HG03457 (cell line): ENCODE measurements around the gene ARHGEF4.

Experiments
- ATAC-seq: cut with Tn5 transposase; IDR thresholded peaks from one replicate; pipeline ENCODE4 v1.9.1; 2021; ENCODE audit warnings: moderate number of reproducible peaks; ENCODE audit not compliant: unreplicated experiment

ARHGEF4 gene

GRCh38 chr2:130814931-130815680 lies 21.6 kb upstream of the ARHGEF4 start:
- no peak for ATAC-seq

- ATAC-seq = no peak
These were observed 17.9 kb upstream of the ARHGEF4 start for GRCh38 chr2:130818809-130819208.

- ATAC-seq = no peak
These were observed 17.5 kb upstream of the ARHGEF4 start for GRCh38 chr2:130819226-130819607.

GRCh38 chr2:130819608-130820278 lies 17.0 kb upstream of the ARHGEF4 start:
- ATAC-seq = no peak

- no peak for ATAC-seq
These were observed 16.3 kb upstream of the ARHGEF4 start for GRCh38 chr2:130820279-130820861.

DNA sequence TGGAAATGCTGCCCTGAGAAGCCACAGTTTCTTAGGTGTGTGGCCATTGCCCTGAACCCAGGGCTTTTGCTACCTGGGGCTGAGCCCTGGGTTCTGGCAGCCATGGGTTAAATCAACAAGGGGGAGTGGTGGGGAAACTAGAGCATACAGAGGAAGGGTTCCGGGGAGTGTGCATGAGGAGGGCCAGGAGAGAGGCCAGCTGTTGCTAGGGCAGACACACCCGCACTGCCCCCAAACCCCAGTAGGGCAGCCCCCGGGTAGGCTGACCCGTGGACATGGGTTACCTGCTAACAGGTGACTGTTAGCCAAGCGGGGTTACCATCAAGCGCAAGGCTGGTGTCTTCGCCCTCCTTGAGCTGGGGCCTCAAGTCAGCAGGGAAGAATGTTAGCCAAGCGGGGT lies 14.8 kb upstream of the ARHGEF4 start:
- no peak for ATAC-seq

GRCh38 chr2:130822766-130823165 lies 13.9 kb upstream of the ARHGEF4 start:
- no peak for ATAC-seq

DNA sequence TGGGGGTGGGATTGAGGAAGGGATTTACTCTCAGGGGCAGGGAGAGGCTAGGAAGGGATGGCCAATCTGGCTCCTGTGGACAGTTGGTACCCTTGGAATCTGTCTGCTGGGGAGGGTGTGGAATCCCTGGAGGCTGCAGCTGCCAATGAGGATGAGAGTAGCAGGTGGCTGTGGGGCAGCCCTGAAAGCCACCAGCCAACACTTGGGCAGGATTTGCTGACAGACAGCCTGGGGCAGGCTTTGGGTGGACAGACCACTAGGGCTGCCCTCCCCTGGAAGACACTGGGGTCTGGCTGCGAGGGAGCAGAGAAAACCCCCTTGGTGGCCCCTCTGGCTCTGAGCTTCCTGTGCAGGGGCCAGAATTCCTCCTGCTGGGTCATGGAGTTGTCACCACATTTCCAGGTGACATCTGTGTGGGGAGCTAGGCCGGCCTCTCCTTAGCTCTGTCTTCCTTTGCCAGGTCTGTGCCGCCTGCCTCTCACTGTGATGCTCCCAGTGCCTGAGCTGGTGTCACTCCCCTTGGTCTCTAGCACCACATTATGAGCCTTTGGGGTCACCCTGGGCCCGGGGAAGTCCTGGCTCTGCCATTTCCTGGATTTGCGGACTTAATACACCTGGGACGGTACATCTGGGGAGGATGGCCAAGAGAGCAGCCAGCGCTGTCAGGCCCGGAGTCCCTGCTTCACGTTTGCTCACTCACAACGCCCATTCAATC lies 13.4 kb upstream of the ARHGEF4 start:
- no peak for ATAC-seq

DNA sequence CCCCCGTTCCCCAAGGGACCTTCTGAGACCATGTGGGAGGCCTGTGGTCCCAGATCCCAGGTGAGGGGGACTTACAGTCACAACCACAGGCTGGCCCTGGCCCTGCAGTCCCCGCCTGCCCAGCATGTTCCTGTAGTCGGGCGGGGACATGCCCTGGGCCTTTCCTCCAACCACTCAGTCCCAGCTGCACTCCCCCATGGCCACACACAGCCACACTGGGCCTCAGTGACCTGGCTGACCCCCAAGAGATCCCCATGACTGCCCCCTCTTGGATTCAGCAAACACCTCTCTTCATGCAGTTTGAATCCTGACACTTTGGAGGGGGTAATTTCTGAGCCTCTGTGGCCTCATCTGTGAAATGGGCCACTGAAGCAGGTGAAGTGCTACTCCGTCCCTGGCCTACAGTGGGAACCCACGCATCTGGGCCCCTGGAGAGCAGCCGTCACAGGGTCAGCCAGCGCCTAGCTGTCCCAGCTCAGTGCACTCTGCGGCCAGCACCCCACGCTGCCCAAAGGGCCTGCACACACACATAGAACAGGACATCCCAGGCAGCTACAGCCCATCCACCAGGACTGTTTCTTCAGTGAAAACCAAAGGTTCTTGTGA lies 12.7 kb upstream of the ARHGEF4 start:
- peak; percentile 23 for ATAC-seq

GRCh38 chr2:130824492-130825061 lies 12.1 kb upstream of the ARHGEF4 start:
- ATAC-seq = peak; percentile 95

GRCh38 chr2:130825231-130825965 lies 11.3 kb upstream of the ARHGEF4 start:
- no peak for ATAC-seq

DNA sequence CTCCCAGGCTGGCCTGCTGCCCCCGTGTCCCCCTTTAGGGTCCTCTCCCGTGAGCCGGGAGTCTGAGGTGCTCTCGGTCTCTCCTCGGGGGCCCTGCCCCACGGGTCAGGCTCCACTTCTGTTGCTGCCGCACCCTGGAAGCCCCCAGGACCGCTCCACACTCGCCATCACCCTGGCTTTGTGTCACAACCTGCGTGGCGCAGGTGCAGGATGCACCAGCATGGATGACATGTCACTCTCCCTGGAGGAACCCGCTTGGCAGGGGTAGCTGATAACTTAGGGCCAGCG lies 10.8 kb upstream of the ARHGEF4 start:
- ATAC-seq = no peak

DNA sequence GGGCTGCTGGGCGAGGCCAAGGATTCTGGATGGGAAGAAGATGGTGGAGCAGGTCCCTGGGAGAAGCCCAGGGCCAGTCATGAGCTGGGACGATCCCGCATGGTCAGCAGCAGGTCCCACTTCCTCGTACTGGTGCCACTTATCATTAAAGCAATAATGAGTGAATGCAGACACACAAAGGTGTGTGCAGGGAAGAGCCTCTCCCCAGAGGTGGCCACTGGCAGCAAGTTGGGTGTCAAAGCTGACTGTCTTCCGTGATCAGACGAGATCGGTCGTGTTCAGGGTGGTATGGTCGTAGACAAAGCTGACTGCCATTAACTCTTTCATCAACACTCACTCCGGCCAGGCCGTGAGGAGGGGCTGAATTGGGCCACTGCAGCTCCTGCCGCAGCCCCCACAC lies 10.3 kb upstream of the ARHGEF4 start:
- ATAC-seq = no peak

DNA sequence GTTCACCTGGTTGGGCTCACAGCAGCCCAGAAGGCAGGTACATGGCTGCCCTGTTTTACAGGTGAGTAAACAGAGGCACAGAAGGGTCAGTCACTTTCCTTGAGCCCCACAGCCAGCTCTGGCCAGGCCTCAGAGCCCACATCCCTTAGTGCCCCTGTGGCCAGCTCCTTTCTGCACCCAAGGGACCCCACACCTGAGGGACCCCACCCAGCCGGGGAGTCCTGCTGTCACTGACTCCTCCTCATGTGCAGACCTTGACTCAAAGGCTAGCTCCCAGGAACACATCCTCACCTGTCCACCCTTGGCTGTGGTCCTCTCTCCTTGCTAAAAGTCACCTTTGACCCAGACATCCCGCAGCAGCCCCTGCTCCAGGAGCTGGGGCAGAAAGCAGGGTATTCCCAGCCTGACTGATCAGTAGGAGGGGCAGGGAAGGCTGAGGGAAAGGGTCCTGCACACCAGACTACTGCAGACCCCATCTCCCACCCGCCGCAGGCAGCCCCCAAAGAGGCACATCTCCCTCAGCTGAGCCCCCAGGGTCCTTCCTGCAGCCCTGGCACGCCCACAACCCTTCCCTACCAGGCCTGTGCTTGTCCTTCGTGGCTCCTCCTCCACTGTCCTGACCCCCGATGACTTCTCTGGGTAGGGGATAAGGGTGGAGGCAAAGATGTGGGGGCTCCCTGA lies 9.8 kb upstream of the ARHGEF4 start:
- no peak for ATAC-seq

- ATAC-seq = no peak
These were observed 9.0 kb upstream of the ARHGEF4 start for GRCh38 chr2:130827502-130828251.

GRCh38 chr2:130828461-130828860 lies 8.3 kb upstream of the ARHGEF4 start:
- ATAC-seq = no peak

GRCh38 chr2:130829015-130829414 lies 7.7 kb upstream of the ARHGEF4 start:
- ATAC-seq = no peak

GRCh38 chr2:130830538-130830937 lies 6.2 kb upstream of the ARHGEF4 start:
- ATAC-seq = no peak

GRCh38 chr2:130831356-130831755 lies 5.4 kb upstream of the ARHGEF4 start:
- ATAC-seq = no peak
